A204.1 (cell line): ENCODE measurements around the gene TRAF1.

ENCODE experiments used
- FAIRE-seq: peaks from 2 replicates; lab custom pipeline; 2012; peaks lifted over from hg19 to GRCh38; lab: Jason Lieb, UNC

TRAF1 gene

DNA sequence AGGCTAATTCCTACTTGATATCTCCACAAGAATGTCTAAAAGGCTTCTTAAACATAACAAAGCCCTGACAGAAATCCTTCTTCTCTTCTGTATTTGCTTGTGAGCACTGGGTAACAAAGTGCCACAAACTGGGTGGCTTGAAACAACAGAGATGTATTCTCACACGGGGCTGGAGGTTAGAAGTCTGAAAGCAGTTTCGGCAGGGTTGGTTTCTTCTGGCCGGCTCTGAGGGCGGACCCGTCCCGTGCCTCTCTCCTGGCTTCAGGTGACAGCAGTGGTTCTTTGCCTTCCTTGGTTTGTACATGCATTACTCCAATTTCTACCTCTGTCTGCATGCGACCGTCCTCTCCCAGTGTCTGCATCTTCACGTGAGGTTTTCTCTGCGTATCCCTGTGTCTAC is 14.0 kb upstream of the TRAF1 start:
- no peak for FAIRE-seq

- FAIRE-seq, result no peak
These were observed 12.3 kb upstream of the TRAF1 start for GRCh38 chr9:120938851-120939250.

DNA sequence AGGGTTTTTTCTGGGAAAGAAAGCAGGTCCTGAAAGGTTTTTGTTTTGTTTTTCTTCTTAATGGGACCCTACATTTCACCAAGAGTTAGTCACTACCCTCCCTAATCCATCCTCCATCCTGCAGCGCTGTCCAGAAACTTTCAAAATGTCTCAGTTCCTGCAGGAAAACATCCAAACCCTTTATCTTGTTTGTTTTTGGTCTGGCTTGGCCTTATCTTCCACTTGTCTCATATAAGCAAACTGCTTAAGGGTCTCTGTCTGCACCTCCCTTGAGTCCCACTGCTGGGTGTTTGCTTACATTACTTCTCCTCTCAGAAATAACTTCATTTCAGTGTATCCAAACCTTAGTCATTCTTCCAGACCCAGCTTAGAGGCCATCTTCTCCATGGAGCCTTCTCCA is 11.0 kb upstream of the TRAF1 start:
- no peak for FAIRE-seq

DNA sequence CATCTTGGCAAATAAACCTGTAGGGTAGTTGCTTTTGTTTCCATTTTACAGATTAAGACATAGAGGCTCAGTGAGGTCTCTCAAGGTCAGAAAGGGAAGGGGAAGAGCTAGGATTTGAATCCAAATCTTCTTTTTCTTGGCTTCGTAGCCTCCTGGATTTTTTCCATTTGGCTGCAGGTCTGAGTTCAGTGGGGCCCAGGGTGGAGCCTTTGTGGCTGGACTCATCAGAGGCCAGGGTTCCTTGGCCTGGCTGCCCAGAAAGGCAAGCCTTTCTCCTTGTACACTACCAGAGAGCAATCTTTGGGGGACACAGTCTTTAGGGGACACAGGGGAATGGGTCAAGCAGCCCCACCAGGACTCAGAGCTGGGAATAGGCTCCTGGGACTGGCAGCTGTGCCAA is 10.5 kb upstream of the TRAF1 start:
- FAIRE-seq, result no peak

DNA sequence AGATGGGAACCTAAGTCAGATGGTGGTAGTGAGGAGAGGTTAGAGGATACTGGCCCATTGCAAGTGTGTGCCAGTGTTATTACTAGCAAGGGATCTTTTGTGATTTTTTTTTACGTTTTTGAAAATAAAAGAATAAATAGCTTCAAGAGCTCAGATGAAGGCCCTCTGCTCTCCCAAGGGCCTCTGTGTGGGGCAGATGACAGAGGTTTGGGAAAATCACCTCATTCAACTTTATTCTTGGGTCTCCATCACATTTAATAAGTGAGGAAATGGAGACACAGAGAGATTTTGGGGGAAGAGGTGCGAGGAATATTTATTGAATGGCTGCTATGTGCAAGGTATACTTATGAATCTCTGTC is 10.1 kb upstream of the TRAF1 start:
- no peak for FAIRE-seq

GRCh38 chr9:120936011-120936763 is 9.6 kb upstream of the TRAF1 start:
- FAIRE-seq, result peak; percentile 92

GRCh38 chr9:120935383-120935857 is 8.8 kb upstream of the TRAF1 start:
- FAIRE-seq, result no peak

GRCh38 chr9:120934281-120934680 is 7.7 kb upstream of the TRAF1 start:
- no peak for FAIRE-seq

DNA sequence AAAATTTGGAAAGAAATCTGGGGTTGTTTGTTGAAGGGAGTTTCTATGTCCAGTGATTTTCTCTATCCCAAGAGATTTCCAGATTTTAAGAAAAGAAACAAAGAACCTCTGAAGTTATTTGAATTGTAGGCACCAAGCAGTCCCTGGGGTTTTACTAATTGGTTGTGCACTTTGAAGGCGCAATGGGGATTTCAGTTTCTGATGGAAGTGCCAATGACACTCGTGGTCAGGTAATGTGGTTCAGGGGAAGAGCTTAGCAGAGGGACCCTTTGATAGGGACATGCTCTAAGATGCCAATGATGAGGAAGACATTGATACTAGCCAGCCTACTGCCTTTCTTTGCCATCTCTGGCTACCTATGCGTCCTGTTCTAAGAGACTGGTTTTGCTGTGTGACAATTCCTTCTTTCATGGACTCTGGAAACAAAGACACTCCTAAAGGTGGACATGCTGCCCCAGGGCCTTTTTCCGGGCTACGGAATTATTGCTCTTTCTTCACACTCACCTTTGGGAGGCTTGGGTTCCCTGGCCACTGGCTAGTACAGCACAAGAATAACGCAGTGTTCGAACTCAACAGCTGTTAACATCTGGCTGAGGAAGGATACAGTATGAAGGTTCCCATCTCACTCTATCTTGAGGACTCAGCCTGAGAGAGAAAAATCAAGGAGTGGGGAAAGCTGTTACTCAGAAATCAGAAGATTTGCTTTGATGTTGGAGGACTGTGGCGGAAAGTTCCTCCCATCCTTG is 6.9 kb upstream of the TRAF1 start:
- no peak for FAIRE-seq

- no peak for FAIRE-seq
These were observed 5.7 kb upstream of the TRAF1 start for GRCh38 chr9:120932086-120932823.

DNA sequence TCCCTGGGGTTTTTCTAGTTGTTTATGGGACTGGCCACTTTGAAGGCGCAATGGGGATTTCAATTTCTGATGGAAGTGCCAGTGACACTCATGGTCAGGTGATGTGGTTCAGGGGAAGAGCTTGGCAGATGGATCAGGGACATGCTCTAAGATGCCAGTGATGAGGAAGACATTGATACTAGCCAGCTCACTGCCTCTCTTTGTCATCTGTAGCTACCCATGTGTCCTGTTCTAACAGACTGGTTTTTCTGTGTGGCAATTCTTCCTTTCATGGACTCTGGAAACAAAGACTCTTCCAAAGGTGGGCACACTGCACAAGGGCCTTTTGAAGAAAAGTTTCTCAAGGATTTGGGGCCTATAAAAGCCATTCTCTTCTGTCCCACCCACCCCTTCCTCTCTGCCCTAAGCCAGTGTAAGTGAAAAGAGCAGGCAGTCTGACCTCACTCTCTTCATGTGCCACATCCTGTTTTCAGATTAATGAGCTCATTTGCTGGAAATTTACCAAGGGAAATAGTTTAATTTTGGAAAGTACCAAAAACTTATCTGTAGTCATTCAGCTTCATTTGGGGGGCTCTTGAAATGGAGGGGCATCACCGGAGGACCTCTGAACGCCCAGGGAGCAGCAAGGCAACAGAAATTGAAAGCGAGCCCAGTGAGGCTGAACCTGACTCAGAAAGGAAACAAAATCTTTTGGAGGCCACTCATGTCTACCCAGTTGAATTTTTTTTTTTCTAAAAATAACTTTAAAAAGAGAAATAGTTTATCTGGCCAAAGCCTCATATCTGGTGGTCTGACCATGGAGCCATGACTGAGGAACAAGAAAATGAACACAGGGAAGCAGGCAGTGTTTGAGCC is 4.9 kb upstream of the TRAF1 start:
- no peak for FAIRE-seq

GRCh38 chr9:120929229-120929791 is 2.7 kb upstream of the TRAF1 start:
- FAIRE-seq, result no peak

GRCh38 chr9:120928483-120929228 is 2.1 kb upstream of the TRAF1 start:
- FAIRE-seq, result no peak

DNA sequence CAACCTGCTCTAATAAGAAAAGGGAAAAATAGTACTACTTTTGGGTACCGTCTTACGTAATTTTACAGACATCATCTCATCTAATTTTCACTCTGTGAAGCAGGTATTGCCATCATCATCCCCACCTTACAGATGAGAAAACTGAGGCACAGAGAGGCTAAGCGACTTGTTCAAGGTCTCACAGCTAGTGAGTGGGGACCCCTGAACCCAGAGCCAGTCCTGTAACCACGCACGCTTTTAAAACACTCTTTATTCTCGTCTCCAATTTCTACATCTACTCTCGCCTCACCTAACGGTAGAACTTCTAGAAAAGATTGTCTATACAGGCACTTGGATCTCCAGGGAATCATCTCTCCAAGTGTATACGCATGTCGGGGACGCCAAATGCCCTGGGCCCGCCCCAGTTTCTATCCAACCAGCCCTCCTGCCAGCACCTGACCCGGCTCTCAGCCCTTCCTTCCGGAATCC is 1.5 kb upstream of the TRAF1 start:
- FAIRE-seq, result no peak

DNA sequence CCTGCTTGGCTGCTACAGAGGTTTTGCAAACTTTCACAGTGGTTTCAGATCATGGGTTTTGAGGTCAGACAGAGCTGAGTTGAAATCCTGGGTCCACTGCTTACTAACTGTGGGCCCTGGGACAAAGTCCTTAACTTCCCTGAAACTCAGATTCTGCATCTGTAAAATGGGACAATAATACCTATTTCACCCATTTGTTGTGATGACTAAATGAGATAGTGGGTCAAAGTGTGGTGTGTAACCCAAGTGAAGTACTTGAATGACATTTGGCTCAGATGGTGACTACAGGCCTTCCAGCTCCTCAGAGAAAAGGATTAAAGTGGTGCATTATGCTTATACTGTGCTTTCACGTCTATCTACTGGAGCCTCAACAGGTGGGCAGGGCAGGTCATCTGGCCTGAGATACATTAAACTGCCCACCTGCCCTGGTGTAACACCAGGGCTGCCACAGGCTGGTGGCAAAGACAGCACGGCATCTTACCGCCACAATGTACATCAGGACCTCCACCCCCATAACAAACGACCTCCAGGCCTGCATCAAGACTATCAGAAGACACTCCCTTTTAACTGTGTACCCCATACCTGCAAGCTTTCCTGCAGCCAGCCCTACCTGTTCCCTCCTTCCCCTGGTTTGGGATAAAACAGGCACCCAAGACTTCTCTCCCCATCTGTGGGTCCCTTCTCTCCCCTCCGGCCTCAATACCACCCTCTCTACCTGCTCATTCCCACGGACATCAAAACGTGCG is 846 bp upstream of the TRAF1 start:
- no peak for FAIRE-seq

DNA sequence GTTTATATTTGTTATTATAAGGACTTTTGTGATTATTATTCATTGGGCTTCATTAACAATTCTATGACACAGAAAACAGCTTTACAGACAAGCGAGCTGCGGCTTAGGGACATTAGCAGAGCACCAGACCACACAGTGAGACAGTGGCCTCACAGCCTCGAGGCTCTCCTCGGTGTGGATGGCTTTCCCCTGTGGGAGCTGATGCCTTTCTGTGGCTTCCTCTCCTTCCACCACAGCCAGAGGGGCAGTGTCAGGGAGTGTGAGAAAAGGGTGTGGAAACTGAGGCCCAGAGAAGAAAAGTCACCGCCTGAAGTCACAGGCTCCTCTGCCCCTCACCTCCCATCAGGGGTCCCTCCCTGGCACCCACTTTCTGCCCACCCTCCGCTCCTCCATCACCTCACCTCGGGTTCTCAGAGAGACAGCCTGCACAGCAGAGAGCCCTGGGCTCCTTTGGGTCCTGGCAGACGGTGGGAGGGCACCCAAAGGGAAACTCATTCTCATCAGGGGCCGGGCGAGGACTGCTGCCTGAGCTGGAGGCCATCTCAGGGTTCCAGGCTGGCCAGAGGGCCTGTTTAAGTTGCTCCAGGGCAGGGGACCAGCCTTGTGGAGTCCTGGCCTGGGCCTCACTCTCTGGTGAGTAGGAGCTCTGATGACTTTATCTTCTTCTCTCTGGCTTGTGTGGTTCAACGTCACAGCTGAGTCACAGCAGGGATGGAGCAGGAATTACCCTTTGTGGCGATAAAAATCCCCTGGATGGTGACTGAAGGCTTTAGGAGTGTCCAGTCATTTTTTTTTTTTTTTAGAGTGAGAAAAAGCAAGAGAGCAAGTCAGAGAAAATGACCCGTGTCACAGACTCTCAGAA is 830 bp downstream of the TRAF1 start:
- no peak for FAIRE-seq

DNA sequence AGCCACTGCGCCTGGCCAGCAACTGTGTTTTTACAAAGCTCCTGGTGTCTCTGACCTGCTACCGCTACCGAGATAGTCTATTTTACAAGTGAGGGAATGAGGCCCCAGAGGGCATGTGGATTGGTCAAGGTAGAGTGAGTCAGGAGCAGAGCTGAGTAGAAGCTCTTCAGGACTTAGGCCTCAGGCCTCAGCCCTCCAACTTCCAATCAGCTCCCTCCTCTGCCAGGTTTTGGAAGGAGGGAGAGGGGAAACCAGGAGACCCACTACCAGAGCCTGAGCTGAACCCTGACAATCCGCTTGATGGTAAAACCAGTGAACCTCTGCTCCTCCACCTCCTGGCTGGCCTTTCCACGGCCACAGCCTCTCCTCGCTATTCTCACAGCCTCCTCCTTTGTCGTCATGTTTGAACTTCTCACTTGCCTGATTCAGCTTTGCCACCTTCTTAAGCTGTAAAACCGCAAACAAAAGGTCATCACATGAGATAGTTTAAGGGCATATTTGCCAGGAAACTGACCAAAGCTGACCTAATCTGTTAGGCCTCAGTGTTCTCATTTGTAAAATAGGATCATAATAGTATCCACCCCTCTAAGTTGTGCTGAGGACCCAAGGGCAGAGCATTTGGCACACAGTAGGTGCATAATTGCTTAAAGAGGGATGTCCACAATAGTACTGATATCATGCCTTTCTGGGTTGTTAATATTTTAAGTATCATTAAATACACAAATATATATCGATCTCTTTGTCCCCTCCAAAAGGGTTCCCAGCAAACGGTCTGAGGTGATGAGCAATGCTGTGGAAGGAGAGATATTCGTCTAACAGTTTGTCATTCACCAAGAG is 1.7 kb downstream of the TRAF1 start:
- no peak for FAIRE-seq

DNA sequence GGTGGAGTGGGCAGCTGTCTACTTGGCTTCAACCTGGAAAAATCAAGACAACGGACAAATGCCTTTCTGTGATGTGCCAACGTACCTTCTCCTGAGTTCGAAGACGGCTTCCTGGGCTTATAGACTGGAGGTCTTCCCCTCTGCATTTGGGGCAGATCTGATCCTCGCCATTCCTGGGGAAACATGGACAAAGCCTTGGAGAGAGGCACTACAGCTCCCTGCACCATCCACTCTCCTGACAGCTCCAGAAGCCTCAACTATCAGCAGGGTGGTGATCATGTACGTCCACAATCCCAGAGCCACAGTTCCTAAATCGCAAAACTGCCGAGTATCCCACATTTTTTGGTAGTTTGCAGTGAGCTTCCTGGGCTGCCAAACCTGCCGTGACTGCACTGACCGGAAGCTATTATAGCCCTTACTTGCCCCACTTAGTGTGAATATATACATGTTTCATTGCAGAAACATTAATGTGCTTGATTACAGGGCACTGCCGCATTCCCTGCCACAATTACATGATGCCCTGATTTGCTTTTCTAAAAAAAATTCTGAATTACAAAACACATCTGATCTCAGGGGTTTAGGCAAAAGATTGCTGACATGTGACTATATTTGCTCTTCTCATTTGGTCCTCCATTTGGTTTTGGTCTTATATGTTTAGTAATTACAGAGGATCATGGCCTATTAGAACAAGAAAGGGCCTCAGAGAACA is 2.8 kb downstream of the TRAF1 start:
- no peak for FAIRE-seq
